Measurements from ENCODE around the gene M1AP. TPM values are rescaled to one million over a fixed set of nuclear protein-coding genes. Genes with fewer than 3 reads are reported as not detected.
A peak's percentile ranks its signal among the peaks of the same experiment; 100 is the strongest.

Gene M1AP
- total and polyA plus RNA-seq, 9 of the 15 experiments (the other 6 are each of a cell fraction or from before 2014, with no cell fraction given) = 0.06 to 0.33 (median 0.11) TPM; not detected in 4

GRCh38 chr2:74602586-74603281 lies 45.4 kb downstream of the M1AP start (continued):
- TF ChIP-seq TOE1 (IDR thresholded peaks at IDR 0.05; ENCODE audit: borderline replicate concordance) (no peak), TOE1 (CRISPR knock-in tag; IDR thresholded peaks at IDR 0.05; ENCODE audit: borderline replicate concordance, low read depth) (no peak), VEZF1 (CRISPR knock-in tag; IDR thresholded peaks at IDR 0.05) (no peak)

- ChIA-PET POLR2A (interaction anchor here (0.6 to 1.3 kb wide), 2 partner anchors 11 to 709 kb away, joined by 4 to 6 read pairs; no protein-coding TSS in a partner anchor), CTCF (ENCODE audit: low intra/inter-chr PET ratio) (no interaction called here)
- Histone ChIP-seq H3K4me2 (ENCODE audit: insufficient read depth, low read length) (no peak overlapping the region), H3K36me3 (ENCODE audit: control insufficient read depth, insufficient read depth, low read length) (no peaks in the 10 kb centered on the region), H3K27ac (ENCODE audit: extremely low read depth, low read depth, low read length) (no peak overlapping the region), H3K79me2 (ENCODE audit: control insufficient read depth, insufficient read depth, low read length) (no peaks in the 10 kb centered on the region), H3K27me3 (ENCODE audit: control insufficient read depth in 2 of 2, insufficient read depth in 2 of 2, low read length in 2 of 2) (no peaks in the 10 kb centered on the region), H3K4me1 (replicated peaks in 1 of 2; ENCODE audit: control insufficient read depth in 2 of 2, insufficient read depth in 2 of 2, low read length in 2 of 2) (peaks cover 0 to 6% of the 10 kb centered on the region in 2 experiments; a peak in 4 of 5 replicates), H2AFZ (ENCODE audit: low read depth, low read length) (peak overlapping the region; percentile 18; the same call in 1 of the 2 replicates), H3K9ac (ENCODE audit: insufficient read depth in 1 of 2, low read depth in 2 of 2, low read length in 2 of 2) (no peak overlapping the region), H3K9me3 (replicated peaks; ENCODE audit: control insufficient read depth, insufficient read depth, low read depth, low read length) (no peaks in the 10 kb centered on the region), H3K9me1 (ENCODE audit: control insufficient read depth, insufficient read depth, low read length) (no peaks in the 10 kb centered on the region), H4K20me1 (replicated peaks; ENCODE audit: control insufficient read depth, insufficient read depth, low read length) (no peaks in the 10 kb centered on the region), H3K4me3 (no peak overlapping the region)
- WGBS (ENCODE audit: insufficient coverage, low coverage, missing lambda C conversion rate) = 0% methylated on average over 3 of the region's 3 CpGs
- TF ChIP-seq CGGBP1 (CRISPR knock-in tag; IDR thresholded peaks at IDR 0.05) = no peak
- TF ChIP-seq ZNF384 (IDR thresholded peaks at IDR 0.05; ENCODE audit: low read depth, low read length) = peak; percentile 86
- DNase-seq (ENCODE audit: extremely low read depth in 1 of 4, low spot score in 3 of 4) = no peak
- BruUV-seq (replicated peaks) = no TSS peak
- intact Hi-C loops (cut with micrococcal nuclease) (loop anchor here (5.0 kb wide), 1 partner anchor 63 kb away; no protein-coding TSS in a partner anchor), in situ Hi-C loops (cut with MboI) (loop anchor here (10.0 kb wide), 1 partner anchor 335 kb away; no protein-coding TSS in a partner anchor)
- no peak for FAIRE-seq
- ATAC-seq = no peak
These were observed 48.5 kb downstream of the M1AP start for GRCh38 chr2:74599676-74600075.
